ENCODE measurements around the gene BDNF. TPM values are rescaled to one million over a fixed set of nuclear protein-coding genes. Genes with fewer than 3 reads are reported as not detected.

Gene BDNF
- total and polyA plus RNA-seq, 4 donors = 0.03 to 0.28 (median 0.07) TPM

GRCh38 chr11:27718863-27719545 lies 18.7 kb upstream of the BDNF start:
- Histone ChIP-seq H3K4me1 (ENCODE audit: control insufficient read depth in 4 of 4, insufficient read depth in 4 of 4, low read length in 3 of 4) (peaks cover 11 to 16% (median 12%) of the 10 kb centered on the region in 4 donors), H3K9me3 (ENCODE audit: control insufficient read depth in 4 of 4, low read length in 3 of 4) (peaks cover 0 to 5% (median 2%) of the 10 kb centered on the region in 4 donors), H3K36me3 (ENCODE audit: control insufficient read depth in 4 of 4, insufficient read depth in 3 of 4, low read depth in 1 of 4, low read length in 3 of 4) (no peaks in the 10 kb centered on the region), H3K9ac (ENCODE audit: low read depth in 1 of 2, low read length in 2 of 2) (no peak overlapping the region), H3K27me3 (ENCODE audit: control insufficient read depth in 4 of 4, insufficient read depth in 4 of 4, low read length in 3 of 4) (peaks cover 2 to 19% (median 15%) of the 10 kb centered on the region in 4 donors), H3K27ac (ENCODE audit: low read depth in 1 of 2, low read length in 2 of 2) (no peak overlapping the region), H3K4me3 (ENCODE audit: low read depth in 1 of 3, low read length in 3 of 3) (peak overlapping the region in 1 of 3 donors; percentile 26)
- DNase-seq (ENCODE audit: low spot score) = no peak
- WGBS = 7% methylated on average over 52 of the region's 52 CpGs
- TF ChIP-seq HNF4G (IDR thresholded peaks at IDR 0.05) (no peak), ZBTB33 (IDR thresholded peaks at IDR 0.05) (no peak), CTCF (IDR thresholded peaks at IDR 0.05; ENCODE audit: low read depth, low read length, missing input control) (no peak), EGR1 (IDR thresholded peaks at IDR 0.05; ENCODE audit: low read depth in 2 of 2) (no peak), RAD21 (IDR thresholded peaks at IDR 0.05) (no peak), YY1 (IDR thresholded peaks at IDR 0.05) (no peak), REST (IDR thresholded peaks at IDR 0.05) (no peak), GABPA (IDR thresholded peaks at IDR 0.05 in 1 of 2, conservative IDR thresholded peaks at IDR 0.05 in 1 of 2) (no peak), TAF1 (conservative IDR thresholded peaks at IDR 0.05) (no peak), FOXA2 (IDR thresholded peaks at IDR 0.05) (no peak), NR2F2 (IDR thresholded peaks at IDR 0.05) (no peak), RXRA (IDR thresholded peaks at IDR 0.05) (no peak), HNF4A (conservative IDR thresholded peaks at IDR 0.05) (no peak), JUND (IDR thresholded peaks at IDR 0.05) (no peak), FOXA1 (IDR thresholded peaks at IDR 0.05) (no peak), ATF3 (IDR thresholded peaks at IDR 0.05) (no peak), MAX (IDR thresholded peaks at IDR 0.05) (no peak)

Data from liver (tissue), 9 donors.